H9 (cell line): ENCODE results near the gene ACOT6. TPM values are rescaled to one million over a fixed set of nuclear protein-coding genes. Genes with fewer than 3 reads are reported as not detected.
"Not testable (repeated sequence)": the region's sequence is repeated elsewhere in the genome, so short reads cannot be mapped to it uniquely, and the experiment has no call there.

Source experiments
- DNase-seq: peaks from one replicate; pipeline ENCODE4 v3.0.0-alpha.2; 2017
- H2AFZ ChIP-seq: one replicate; pipeline ENCODE4 v1.6.1; 2013; ENCODE audit warnings: mild to moderate bottlenecking, low read length, control low read depth, moderate library complexity
- H2AK5ac ChIP-seq: 2 replicates; pipeline ENCODE4 v1.6.1; 2013; ENCODE audit warnings: low read length, control low read depth, mixed read lengths; ENCODE audit not compliant: insufficient read length
- H2BK120ac ChIP-seq: one replicate; pipeline ENCODE4 v1.6.1; 2013; ENCODE audit warnings: low read depth, mild to moderate bottlenecking, low read length, control low read depth, inconsistent platforms; ENCODE audit not compliant: poor library complexity, severe bottlenecking
- H2BK12ac ChIP-seq: 2 replicates; pipeline ENCODE4 v1.6.1; 2013; ENCODE audit warnings: low read length, control low read depth, mixed read lengths, low read depth; ENCODE audit not compliant: insufficient read length
- H2BK15ac ChIP-seq: 2 replicates; pipeline ENCODE4 v1.6.1; 2013; ENCODE audit warnings: low read depth, low read length, control low read depth
- H2BK20ac ChIP-seq: one replicate; pipeline ENCODE4 v1.6.1; 2013; ENCODE audit warnings: low read depth, mild to moderate bottlenecking, low read length, control low read depth, inconsistent platforms; ENCODE audit not compliant: poor library complexity, severe bottlenecking
- H2BK5ac ChIP-seq: 2 replicates; pipeline ENCODE4 v1.6.1; 2013; ENCODE audit warnings: low read length, control low read depth, mixed read lengths; ENCODE audit not compliant: insufficient read length
- H3K14ac ChIP-seq: 2 replicates; pipeline ENCODE4 v1.6.1; 2013; ENCODE audit warnings: low read length, control low read depth; ENCODE audit not compliant: insufficient read depth
- H3K18ac ChIP-seq: 2 replicates; pipeline ENCODE4 v1.6.1; 2013; ENCODE audit warnings: low read depth, mild to moderate bottlenecking, mixed read lengths, low read length, control low read depth; ENCODE audit not compliant: insufficient read length
- H3K23ac ChIP-seq: 2 replicates; pipeline ENCODE4 v1.6.1; 2013; ENCODE audit warnings: low read length, control low read depth, mixed read lengths, low read depth; ENCODE audit not compliant: insufficient read length
- H3K23me2 ChIP-seq: 2 replicates; pipeline ENCODE4 v1.6.1; 2013; ENCODE audit warnings: low read depth, mild to moderate bottlenecking, mixed read lengths, low read length, control low read depth; ENCODE audit not compliant: insufficient read length, poor library complexity, severe bottlenecking
- H3K27ac ChIP-seq: 2 replicates; pipeline ENCODE4 v1.5.1; 2013; ENCODE audit warnings: low read length, control low read depth, mixed read lengths, low read depth; ENCODE audit not compliant: insufficient read length
- H3K27me3 ChIP-seq: 2 replicates; pipeline ENCODE4 v1.6.1; 2013; ENCODE audit warnings: low read length, control low read depth, inconsistent platforms; ENCODE audit not compliant: insufficient read depth
- H3K4ac ChIP-seq: 2 replicates; pipeline ENCODE4 v1.6.1; 2013; ENCODE audit warnings: low read depth, mild to moderate bottlenecking, control low read depth, inconsistent platforms, low read length, moderate library complexity
- H3K4me1 ChIP-seq: 2 replicates; pipeline ENCODE4 v1.6.1; 2013; ENCODE audit warnings: low read length, control low read depth, inconsistent platforms; ENCODE audit not compliant: insufficient read depth
- H3K4me2 ChIP-seq: 2 replicates; pipeline ENCODE4 v1.6.1; 2013; ENCODE audit warnings: low read length, control low read depth, mixed read lengths; ENCODE audit not compliant: insufficient read length, insufficient read depth
- H3K56ac ChIP-seq: 2 replicates; pipeline ENCODE4 v1.6.1; 2013; ENCODE audit warnings: low read depth, mild to moderate bottlenecking, mixed read lengths, low read length, control low read depth; ENCODE audit not compliant: insufficient read length
- H3K79me1 ChIP-seq: 2 replicates; pipeline ENCODE4 v1.6.1; 2013; ENCODE audit warnings: low read depth, mild to moderate bottlenecking, moderate library complexity, low read length, control low read depth, inconsistent platforms; ENCODE audit not compliant: insufficient read depth, poor library complexity, severe bottlenecking
- H3K79me2 ChIP-seq: 2 replicates; pipeline ENCODE4 v1.6.1; 2013; ENCODE audit warnings: low read length, control low read depth, inconsistent platforms; ENCODE audit not compliant: insufficient read depth
- H3K9ac ChIP-seq: 2 replicates; pipeline ENCODE4 v1.6.1; 2013; ENCODE audit warnings: low read length, control low read depth, mixed read lengths; ENCODE audit not compliant: insufficient read length; ENCODE audit errors: extremely low read depth
- H3K9me3 ChIP-seq: one replicate; pipeline ENCODE4 v1.6.1; 2013; ENCODE audit warnings: low read depth, low read length, inconsistent platforms; ENCODE audit not compliant: control insufficient read depth
- H3T11ph ChIP-seq: one replicate; pipeline ENCODE4 v1.6.1; 2013; ENCODE audit warnings: mild to moderate bottlenecking, low read length, control low read depth, inconsistent platforms
- H4K20me1 ChIP-seq: one replicate; pipeline ENCODE4 v1.6.1; 2013; ENCODE audit not compliant: control insufficient read depth, insufficient read length, insufficient read depth
- H4K5ac ChIP-seq: 2 replicates; pipeline ENCODE4 v1.6.1; 2013; ENCODE audit warnings: low read depth, mild to moderate bottlenecking, mixed read lengths, low read length, control low read depth; ENCODE audit not compliant: insufficient read length
- H4K8ac ChIP-seq: replicated peaks from 2 replicates; pipeline ENCODE4 v1.6.1; 2013; ENCODE audit warnings: low read length, control low read depth, mixed read lengths, low read depth; ENCODE audit not compliant: insufficient read length
- H4K91ac ChIP-seq: 2 replicates; pipeline ENCODE4 v1.6.1; 2013; ENCODE audit warnings: low read depth, mild to moderate bottlenecking, moderate library complexity, mixed read lengths, low read length, control low read depth; ENCODE audit not compliant: insufficient read length
- H3K27ac Mint-ChIP-seq, 3 experiments: 2 replicates in 2 of 3; 3 replicates in 1 of 3; pipeline ENCODE4 v1.8.0; 2020 to 2021; ENCODE audit warnings: mixed read lengths in 3 of 3, mild to moderate bottlenecking in 1 of 3, moderate library complexity in 1 of 3
- H3K27me3 Mint-ChIP-seq: 2 replicates; pipeline ENCODE4 v1.8.0; 2021; ENCODE audit warnings: low read depth, mild to moderate bottlenecking, moderate library complexity, mixed read lengths
- H3K36me3 Mint-ChIP-seq, 3 experiments: 2 replicates in 2 of 3; 3 replicates in 1 of 3; pipeline ENCODE4 v1.8.0; 2020 to 2021; ENCODE audit warnings: low read depth in 3 of 3, mixed read lengths in 3 of 3; ENCODE audit not compliant: insufficient read depth in 1 of 3
- H3K4me1 Mint-ChIP-seq, 2 experiments: 2 replicates each; pipeline ENCODE4 v1.8.0; 2020; ENCODE audit warnings: mixed read lengths in 2 of 2
- H3K4me3 Mint-ChIP-seq, 2 experiments: 2 replicates in 1 of 2; 3 replicates in 1 of 2; pipeline ENCODE4 v1.8.0; 2020 to 2021; ENCODE audit warnings: mild to moderate bottlenecking in 2 of 2, mixed read lengths in 2 of 2, moderate library complexity in 1 of 2
- H3K9me3 Mint-ChIP-seq, 2 experiments: 2 replicates in 1 of 2; 3 replicates in 1 of 2; pipeline ENCODE4 v1.8.0; 2020; ENCODE audit warnings: mild to moderate bottlenecking in 2 of 2, mixed read lengths in 2 of 2, moderate library complexity in 1 of 2
- CTCF ChIP-seq: fragments of 200-600 bp; sonication (generic); conservative IDR thresholded peaks from 3 replicates; pipeline ENCODE4 v1.8.0; 2021; ENCODE audit warnings: antibody characterized with exemption, mild to moderate bottlenecking
- WGBS: extraction: QIAGEN DNeasy Blood & Tissue Kit; methylation state at CpG from one replicate; pipeline ENCODE4 v1.1.7; 2013; ENCODE audit warnings: missing lambda C conversion rate, low lambda C conversion rate, mixed read lengths; ENCODE audit not compliant: insufficient read length; ENCODE audit errors: extremely low coverage; 5-methylcytosine and 5-hydroxymethylcytosine counted together
- long read RNA-seq: library from polyadenylated mRNA; unstranded; transcript quantifications from one replicate; pipeline ENCODE4 v2.0.0, GENCODE V29; 2020
- total RNA-seq: library from RNA; stranded (reverse); gene quantifications from 2 replicates; pipeline ENCODE4 v1.2.1, GENCODE V29; 2021

The ACOT6 gene
- not detected in 2 replicates for total RNA-seq
- long read RNA-seq, partial matches to known transcripts, result 0 of 2 reads
- long read RNA-seq, other reads (novel, unspliced or antisense), result 2 of 2 reads

- no peak within 1 kb of the TSS for H4K8ac ChIP-seq
- H4K20me1 ChIP-seq, result no peaks in the 10 kb centered on the region
- H3K79me2 ChIP-seq, result no peaks in the 10 kb centered on the region
- peaks cover 6% of the 10 kb centered on the region; the same call in 1 of the 2 replicates for H3K27me3 ChIP-seq
- Mint-ChIP-seq H3K36me3 (peaks cover 4 to 7% (median 5%) of the 10 kb centered on the region in 3 experiments; a peak in 6 of 7 replicates), H3K27me3 (peaks cover 40% of the 10 kb centered on the region), H3K27ac (0 out of 7 replicates have a peak within 1 kb of the TSS, but pooled peaks of 1 of the 3 experiments have one; percentile 49), H3K4me1 (peaks cover 8 to 12% of the 10 kb centered on the region in 2 experiments), H3K9me3 (peaks cover 3 to 4% of the 10 kb centered on the region in 2 experiments; a peak in 3 of 5 replicates), H3K4me3 (peak within 1 kb of the TSS; percentile 76 to 91)
- no peak within 1 kb of the TSS for H3K56ac ChIP-seq
- H2BK120ac ChIP-seq, result no peak within 1 kb of the TSS
- no peaks in the 10 kb centered on the region for H3K79me1 ChIP-seq
- no peak within 1 kb of the TSS for H3T11ph ChIP-seq
- peak within 1 kb of the TSS; percentile 70 for H4K5ac ChIP-seq
- H2BK20ac ChIP-seq, result no peak within 1 kb of the TSS
- H2BK12ac ChIP-seq, result peak within 1 kb of the TSS; percentile 67
- no CpG with 5 or more reads among the region's 84 CpGs for WGBS
- H2BK5ac ChIP-seq, result no peak within 1 kb of the TSS
- DNase-seq, result peak; percentile 90
- no peaks in the 10 kb centered on the region for H3K4me1 ChIP-seq
- peak within 1 kb of the TSS; percentile 61 for H3K4me2 ChIP-seq
- peaks cover 4% of the 10 kb centered on the region for H3K23me2 ChIP-seq
- no peak within 1 kb of the TSS for H2AFZ ChIP-seq
- H3K9ac ChIP-seq, result peak within 1 kb of the TSS; percentile 62
- peak within 1 kb of the TSS; percentile 85 for H3K14ac ChIP-seq
- peak within 1 kb of the TSS; percentile 85 for H3K18ac ChIP-seq
- H3K27ac ChIP-seq, result no peak within 1 kb of the TSS
- no peak within 1 kb of the TSS for H2BK15ac ChIP-seq
- H3K4ac ChIP-seq, result no peak within 1 kb of the TSS
- no peak within 1 kb of the TSS for H3K23ac ChIP-seq
- no peak for TF ChIP-seq CTCF
- H4K91ac ChIP-seq, result no peak within 1 kb of the TSS
- H3K9me3 ChIP-seq, result no peaks in the 10 kb centered on the region
- no peak within 1 kb of the TSS for H2AK5ac ChIP-seq
Observed at GRCh38 chr14:73612339-73613045, at the start of gene ACOT6. ACOT6 (plus strand) TSS chr14:73612517; CDS start chr14:73612572, 55 bp downstream.

GRCh38 chr14:73562696-73563095 is 49.6 kb upstream of the ACOT6 start:
- H3K27me3 ChIP-seq, H2AK5ac ChIP-seq, H3K79me1 ChIP-seq, H2AFZ ChIP-seq, H4K8ac ChIP-seq, H2BK20ac ChIP-seq, H3K27ac Mint-ChIP-seq, H3K56ac ChIP-seq, H3K27ac ChIP-seq, H3K9me3 ChIP-seq, H4K20me1 ChIP-seq, H3T11ph ChIP-seq, H3K14ac ChIP-seq, H2BK12ac ChIP-seq, H3K18ac ChIP-seq, H3K4me2 ChIP-seq, H2BK120ac ChIP-seq, DNase-seq, H3K79me2 ChIP-seq, H3K9ac ChIP-seq, H3K27me3 Mint-ChIP-seq, H3K4me1 ChIP-seq, H3K4ac ChIP-seq, H4K91ac ChIP-seq, H2BK5ac ChIP-seq, H2BK15ac ChIP-seq, H3K23me2 ChIP-seq, H4K5ac ChIP-seq, H3K4me3 Mint-ChIP-seq, H3K23ac ChIP-seq: not testable (repeated sequence)
- H3K36me3 Mint-ChIP-seq, result peaks cover 15 to 36% (median 27%) of the 10 kb centered on the region in 3 experiments
- no CpG with 5 or more reads among the region's 6 CpGs for WGBS
- peaks cover 20% of the 10 kb centered on the region in 2 experiments for H3K9me3 Mint-ChIP-seq
- H3K4me1 Mint-ChIP-seq, result peaks cover 8 to 12% of the 10 kb centered on the region in 2 experiments
